Esophagus muscularis mucosa (tissue), 4 donors: ENCODE data around the gene NR2C2AP. TPM values are rescaled to one million over a fixed set of nuclear protein-coding genes. Genes with fewer than 3 reads are reported as not detected.

ENCODE experiments used
- DNase-seq: peaks from one replicate; pipeline ENCODE4 v3.0.0-alpha.2; 2017; ENCODE audit errors: extremely low spot score
- H3K27ac ChIP-seq, 4 donors: fragments of 200-600 bp; sonication (generic); replicated peaks in 1 of 4; 1 replicate in 3 of 4; 2 replicates in 1 of 4; pipeline ENCODE4 v1.5.1; 2016 to 2019; ENCODE audit warnings: mild to moderate bottlenecking in 1 of 4
- H3K27me3 ChIP-seq, 4 donors: fragments of 200-600 bp; sonication (generic); one replicate each; pipeline versions ENCODE4 v1.5.1 to v1.6.0; 2016 to 2019
- H3K36me3 ChIP-seq, 4 donors: fragments of 200-600 bp; sonication (generic); one replicate each; pipeline ENCODE4 v1.5.1; 2016 to 2019
- H3K4me1 ChIP-seq, 4 donors: fragments of 200-600 bp; sonication (generic); one replicate each; pipeline ENCODE4 v1.5.1; 2016 to 2019
- H3K4me3 ChIP-seq, 4 donors: fragments of 200-600 bp; sonication (generic); 1 replicate in 2 of 4; 2 replicates in 2 of 4; pipeline ENCODE4 v1.5.1; 2016 to 2019; ENCODE audit warnings: mild to moderate bottlenecking in 4 of 4, moderate library complexity in 1 of 4
- H3K9me3 ChIP-seq, 4 donors: fragments of 200-600 bp; sonication (generic); 1 replicate in 3 of 4; 2 replicates in 1 of 4; pipeline ENCODE4 v1.5.1; 2016 to 2019
- EP300 ChIP-seq: sonication (generic); formaldehyde crosslinking; IDR thresholded peaks from one replicate; pipeline ENCODE4 v1.6.1; 2017; ENCODE audit warnings: antibody characterized with exemption
- POLR2A ChIP-seq: fragments of 450-650 bp; IDR thresholded peaks from one replicate; pipeline ENCODE4 v1.6.1; 2017; ENCODE audit warnings: antibody characterized with exemption, moderate library complexity, mild to moderate bottlenecking, low read depth
- POLR2AphosphoS5 ChIP-seq, 2 donors: sonication (generic); formaldehyde crosslinking; IDR thresholded peaks; one replicate each; pipeline ENCODE4 v1.6.1; 2017; ENCODE audit warnings: antibody characterized with exemption in 2 of 2
- WGBS: methylation state at CpG from one replicate; pipeline ENCODE4 v1.1.5; 2018; 5-methylcytosine and 5-hydroxymethylcytosine counted together
- intact Hi-C: fragments of 100-400 bp; cut with DNase I; formaldehyde crosslinking; loops from one replicate; pipeline ENCODE4 v1.15.1; 2023
- total RNA-seq, 4 donors: library from RNA; depleted of rRNA; stranded (reverse); fragments of >200 nt; gene quantifications; one replicate each; pipeline versions ENCODE4 v1.1.0 to v1.2.1, GENCODE V29; 2016
- TF ChIP-seq, protein P1 (sequence below), 3 experiments: fragments of 200-600 bp in 2 of 3; fragments of 450-650 bp in 1 of 3; sonication (generic) in 2 of 3; IDR thresholded peaks; one replicate each; pipeline ENCODE4 v1.5.1; 2017 to 2019; ENCODE audit warnings: antibody characterized with exemption in 3 of 3, mild to moderate bottlenecking in 2 of 3, moderate library complexity in 1 of 3

NR2C2AP gene
- total RNA-seq, 4 donors from 2014 or later = 10.0 to 18.0 (median 16.5) TPM

DNA sequence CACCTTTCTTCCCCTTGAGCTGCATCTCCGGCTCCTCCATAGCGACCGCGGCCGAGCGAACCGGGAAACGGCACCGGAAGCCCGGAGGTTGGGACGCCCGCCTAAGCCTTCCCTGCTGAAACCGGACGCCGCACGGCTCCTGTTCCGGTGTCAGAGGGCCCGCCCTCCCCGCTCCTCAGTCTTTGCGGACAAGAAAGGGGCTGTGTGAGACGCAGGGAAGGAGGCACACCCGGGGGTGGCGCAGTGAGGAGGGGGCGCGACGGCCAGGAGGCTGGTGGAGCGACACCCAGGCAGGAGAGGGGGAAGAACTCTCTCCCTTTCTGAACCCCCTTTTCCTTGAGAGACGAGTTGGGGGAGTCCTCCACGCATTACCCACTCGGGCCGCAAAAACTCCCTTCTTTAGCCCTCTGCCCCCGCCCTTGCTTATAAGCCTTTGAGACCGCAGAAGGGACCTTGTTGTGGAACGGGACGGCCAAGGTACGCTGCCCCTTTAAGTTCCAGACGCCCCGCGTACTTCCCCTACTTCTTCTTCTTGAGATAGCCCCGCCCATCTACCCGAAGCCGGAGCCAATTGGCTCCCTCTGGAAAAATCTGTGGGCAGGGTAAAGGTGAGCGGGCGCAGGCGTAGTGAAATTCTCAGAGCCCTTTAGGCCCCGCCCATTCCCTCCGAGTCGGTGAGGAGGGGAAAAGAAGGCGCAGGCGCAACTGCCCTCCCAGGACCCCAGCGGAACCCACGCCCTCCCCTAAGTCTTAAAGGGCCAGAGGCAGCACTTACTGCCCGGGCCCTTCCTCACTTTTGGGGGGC lies 10.9 kb downstream of the NR2C2AP start, which contains the start of the genes BORCS8 and RFXANK:
Gene BORCS8, minus strand, starts transcription at position 75 of the 805 bp plus-strand sequence. Its CDS starts 35 bp downstream, at position 40.
Gene RFXANK, plus strand, starts transcription at position 181 of the 805 bp plus-strand sequence. CDS start 1,689 bp downstream, outside the sequence.
- TF ChIP-seq POLR2A = no peak
- TF ChIP-seq POLR2AphosphoS5 (IDR thresholded peaks at IDR 0.05) = peak; percentile 81 to 86
- TF ChIP-seq EP300 = no peak
- TF ChIP-seq, protein P1, sequence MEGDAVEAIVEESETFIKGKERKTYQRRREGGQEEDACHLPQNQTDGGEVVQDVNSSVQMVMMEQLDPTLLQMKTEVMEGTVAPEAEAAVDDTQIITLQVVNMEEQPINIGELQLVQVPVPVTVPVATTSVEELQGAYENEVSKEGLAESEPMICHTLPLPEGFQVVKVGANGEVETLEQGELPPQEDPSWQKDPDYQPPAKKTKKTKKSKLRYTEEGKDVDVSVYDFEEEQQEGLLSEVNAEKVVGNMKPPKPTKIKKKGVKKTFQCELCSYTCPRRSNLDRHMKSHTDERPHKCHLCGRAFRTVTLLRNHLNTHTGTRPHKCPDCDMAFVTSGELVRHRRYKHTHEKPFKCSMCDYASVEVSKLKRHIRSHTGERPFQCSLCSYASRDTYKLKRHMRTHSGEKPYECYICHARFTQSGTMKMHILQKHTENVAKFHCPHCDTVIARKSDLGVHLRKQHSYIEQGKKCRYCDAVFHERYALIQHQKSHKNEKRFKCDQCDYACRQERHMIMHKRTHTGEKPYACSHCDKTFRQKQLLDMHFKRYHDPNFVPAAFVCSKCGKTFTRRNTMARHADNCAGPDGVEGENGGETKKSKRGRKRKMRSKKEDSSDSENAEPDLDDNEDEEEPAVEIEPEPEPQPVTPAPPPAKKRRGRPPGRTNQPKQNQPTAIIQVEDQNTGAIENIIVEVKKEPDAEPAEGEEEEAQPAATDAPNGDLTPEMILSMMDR (IDR thresholded peaks at IDR 0.05) = peak in 1 of 3 experiments; percentile 22
- peaks cover 8 to 24% (median 20%) of the 10 kb centered on the region in 4 donors for H3K36me3 ChIP-seq
- intact Hi-C loops = loop anchor here (10.0 kb wide), 1 partner anchor 123 kb away; no protein-coding TSS in a partner anchor
- no peaks in the 10 kb centered on the region for H3K27me3 ChIP-seq
- H3K4me1 ChIP-seq = peaks cover 45 to 62% (median 53%) of the 10 kb centered on the region in 4 donors
- 0% methylated on average over 26 of the region's 53 CpGs for WGBS
- peak within 1 kb of the TSS; percentile 98 to 100 (median 98) for H3K27ac ChIP-seq
- H3K9me3 ChIP-seq = no peaks in the 10 kb centered on the region
- peak; percentile 99 for DNase-seq
- H3K4me3 ChIP-seq = peak within 1 kb of the TSS; percentile 75 to 95 (median 82)

DNA sequence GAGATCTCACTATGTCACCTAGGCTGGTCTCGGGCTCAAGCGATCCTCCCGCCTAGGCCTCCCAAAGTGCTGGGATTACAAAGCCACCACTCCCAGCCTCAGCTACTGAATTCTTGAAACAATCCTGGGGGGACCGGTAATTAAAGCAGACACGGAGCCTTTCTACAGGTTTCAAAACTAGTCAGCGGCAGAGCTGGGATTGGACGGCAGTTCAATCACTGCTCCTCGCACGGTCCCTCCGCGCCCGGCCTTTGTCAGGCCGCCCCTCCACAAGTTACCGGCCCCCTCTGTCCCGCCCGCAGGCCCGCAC lies 11.5 kb downstream of the NR2C2AP start:
- peak overlapping the region; percentile 98 to 100 (median 98) for H3K27ac ChIP-seq
- 1% methylated on average over 12 of the region's 17 CpGs for WGBS
- no peak for DNase-seq
- peaks cover 45 to 62% (median 53%) of the 10 kb centered on the region in 4 donors for H3K4me1 ChIP-seq
- peaks cover 2 to 21% (median 20%) of the 10 kb centered on the region in 4 donors for H3K36me3 ChIP-seq
- peak overlapping the region; percentile 75 to 95 (median 82) for H3K4me3 ChIP-seq
- intact Hi-C loops = loop anchor here (10.0 kb wide), 1 partner anchor 123 kb away; no protein-coding TSS in a partner anchor
- no peaks in the 10 kb centered on the region for H3K9me3 ChIP-seq
- TF ChIP-seq POLR2A (no peak), POLR2AphosphoS5 (IDR thresholded peaks at IDR 0.05) (no peak), EP300 (no peak)
- TF ChIP-seq, protein P1 (IDR thresholded peaks at IDR 0.05) = no peak
- H3K27me3 ChIP-seq = no peaks in the 10 kb centered on the region

DNA sequence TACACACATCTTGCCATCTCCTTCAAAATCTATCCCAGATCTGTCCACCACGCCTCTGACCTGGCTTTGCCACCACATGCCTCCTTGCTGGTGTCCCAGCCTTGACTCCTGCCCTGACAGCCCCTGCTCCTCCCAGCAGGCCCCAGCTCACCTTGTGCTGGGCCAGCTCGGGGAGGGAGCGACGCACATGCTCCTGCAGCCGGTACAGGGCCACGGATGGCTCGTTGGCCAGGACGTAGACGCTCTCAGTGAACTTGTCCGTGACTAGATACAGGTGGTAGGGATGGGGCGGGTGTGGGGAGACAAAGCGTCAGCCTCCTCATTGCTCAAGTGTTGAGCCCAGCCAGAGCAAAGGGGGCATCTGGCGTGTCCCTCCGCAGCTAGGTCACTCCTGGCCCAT lies 16.5 kb downstream of the NR2C2AP start:
- no peaks in the 10 kb centered on the region for H3K9me3 ChIP-seq
- H3K4me3 ChIP-seq = no peak overlapping the region
- 97% methylated on average over 6 of the region's 14 CpGs for WGBS
- peaks cover 0 to 45% (median 34%) of the 10 kb centered on the region in 4 donors for H3K36me3 ChIP-seq
- H3K27me3 ChIP-seq = no peaks in the 10 kb centered on the region
- peaks cover 24 to 35% (median 31%) of the 10 kb centered on the region in 4 donors for H3K4me1 ChIP-seq
- H3K27ac ChIP-seq = no peak overlapping the region
- no peak for DNase-seq
- no peak for TF ChIP-seq POLR2AphosphoS5 (IDR thresholded peaks at IDR 0.05)
- intact Hi-C loops = no loop called here

DNA sequence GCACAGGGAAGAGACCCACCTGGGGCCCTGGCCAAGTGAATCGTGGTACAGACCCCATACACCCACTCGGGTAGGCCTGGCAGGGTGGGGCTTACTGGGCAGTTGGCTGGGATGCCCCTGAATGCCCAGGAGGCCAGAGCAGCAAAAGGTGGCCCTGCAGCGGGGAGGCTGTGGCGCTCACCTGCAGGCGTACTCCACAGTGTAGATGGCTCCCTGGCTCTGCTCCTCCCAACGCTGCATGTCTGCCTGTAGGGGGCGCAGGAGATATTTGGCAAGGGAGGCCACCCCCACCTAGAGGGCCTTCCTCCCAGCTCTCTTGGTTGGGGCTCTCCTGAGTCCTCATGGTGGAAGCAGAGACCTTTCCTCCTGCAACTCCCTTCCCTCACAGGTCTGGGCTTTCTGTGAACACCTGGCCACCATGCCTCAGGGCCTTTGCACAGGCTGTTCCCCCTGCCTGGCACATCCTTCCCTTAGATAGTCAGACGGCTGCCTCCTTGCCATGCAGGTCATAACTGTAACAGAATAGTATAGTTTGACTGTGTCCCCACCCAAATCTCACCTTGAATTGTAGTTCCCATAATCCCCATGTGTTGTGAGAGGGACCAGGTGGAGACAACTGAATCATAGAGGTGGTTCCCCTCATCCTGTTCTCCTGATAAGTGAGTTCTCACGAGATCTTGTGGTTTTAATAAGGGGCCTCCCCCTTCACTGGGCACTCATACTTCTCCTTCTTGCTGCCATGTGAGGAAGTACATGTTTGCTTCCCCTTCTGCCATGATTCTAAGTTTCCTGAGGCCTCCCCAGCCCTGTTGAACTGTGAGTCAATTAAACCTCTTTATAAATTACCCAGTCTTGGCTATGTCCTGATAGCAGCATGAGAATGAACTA lies 17.1 kb downstream of the NR2C2AP start:
- WGBS = 69% methylated on average over 9 of the region's 9 CpGs
- H3K4me3 ChIP-seq = no peak overlapping the region
- no peaks in the 10 kb centered on the region for H3K27me3 ChIP-seq
- DNase-seq = no peak
- peaks cover 21 to 30% (median 27%) of the 10 kb centered on the region in 4 donors for H3K4me1 ChIP-seq
- intact Hi-C loops = no loop called here
- H3K36me3 ChIP-seq = peaks cover 0 to 51% (median 40%) of the 10 kb centered on the region in 4 donors
- no peak for TF ChIP-seq POLR2A
- TF ChIP-seq, protein P1 (IDR thresholded peaks at IDR 0.05) = peak in 1 of 3 experiments; percentile 51
- H3K27ac ChIP-seq = no peak overlapping the region
- H3K9me3 ChIP-seq = no peaks in the 10 kb centered on the region
